H1 (cell line): ENCODE results near the gene ATP1A1. TPM values are rescaled to one million over a fixed set of nuclear protein-coding genes. Genes with fewer than 3 reads are reported as not detected.

ENCODE experiments used
- CTCF ChIA-PET: fragments of 300-600 bp; sonication (Branson Sonifier 250); formaldehyde crosslinking; loops from one replicate; lab custom pipeline; 2021; ENCODE audit not compliant: partially characterized antibody; lab: Charles Lee
- POLR2A ChIA-PET: fragments of 300-600 bp; sonication (Branson Sonifier 250); formaldehyde crosslinking; loops from one replicate; lab custom pipeline; 2021; ENCODE audit warnings: inconsistent platforms; ENCODE audit not compliant: partially characterized antibody; lab: Charles Lee
- DNase-seq, 2 experiments: peaks; one replicate each; pipeline versions ENCODE4 v3.0.0 to v3.0.0-alpha.2; 2010 to 2022; ENCODE audit warnings: low spot score in 2 of 2, low read depth in 1 of 2, mixed read lengths in 1 of 2
- FAIRE-seq: peaks from 2 replicates; lab custom pipeline; 2011; peaks lifted over from hg19 to GRCh38; lab: Jason Lieb, UNC
- H2AFZ ChIP-seq: 2 replicates; pipeline ENCODE4 v1.8.1; 2012; ENCODE audit warnings: low read length, inconsistent platforms
- H2AK5ac ChIP-seq: 2 replicates; pipeline ENCODE4 v1.6.1; 2013; ENCODE audit warnings: low read depth, low read length
- H2BK120ac ChIP-seq: replicated peaks from 2 replicates; pipeline ENCODE3; 2013; ENCODE audit warnings: low read depth, low read length, inconsistent platforms
- H2BK12ac ChIP-seq: 2 replicates; pipeline ENCODE4 v1.6.1; 2013; ENCODE audit warnings: low read depth, low read length
- H2BK15ac ChIP-seq: 2 replicates; pipeline ENCODE4 v1.6.1; 2013; ENCODE audit warnings: low read length
- H2BK20ac ChIP-seq: 2 replicates; pipeline ENCODE4 v1.6.1; 2013; ENCODE audit warnings: low read length
- H2BK5ac ChIP-seq: 2 replicates; pipeline ENCODE4 v1.6.1; 2013; ENCODE audit warnings: low read depth, low read length
- H3K14ac ChIP-seq: 2 replicates; pipeline ENCODE4 v1.6.1; 2013; ENCODE audit warnings: inconsistent platforms; ENCODE audit not compliant: insufficient read length
- H3K18ac ChIP-seq: 2 replicates; pipeline ENCODE4 v1.6.1; 2013; ENCODE audit warnings: low read length; ENCODE audit errors: extremely low read depth
- H3K23ac ChIP-seq: 2 replicates; pipeline ENCODE4 v1.6.1; 2013; ENCODE audit warnings: inconsistent platforms; ENCODE audit not compliant: insufficient read length
- H3K23me2 ChIP-seq: 2 replicates; pipeline ENCODE4 v1.6.1; 2013; ENCODE audit warnings: low read depth, low read length
- H3K27ac ChIP-seq: 2 replicates; pipeline ENCODE4 v1.6.1; 2011; ENCODE audit warnings: low read depth, low read length, inconsistent platforms
- H3K27me3 ChIP-seq, 4 experiments: replicated peaks in 1 of 4; 1 replicate in 1 of 4; 2 replicates in 3 of 4; pipeline versions ENCODE4 v1.6.1 to v1.8.1; 2011 to 2013; ENCODE audit warnings: low read length in 3 of 4, mild to moderate bottlenecking in 3 of 4, inconsistent platforms in 2 of 4, mixed read lengths in 2 of 4, moderate library complexity in 1 of 4; ENCODE audit not compliant: control insufficient read depth in 3 of 4, insufficient read depth in 3 of 4; ENCODE audit errors: extremely low read depth in 1 of 4
- H3K36me3 ChIP-seq, 4 experiments: 2 replicates each; pipeline versions ENCODE4 v1.6.1 to v1.8.1; 2011 to 2013; ENCODE audit warnings: mild to moderate bottlenecking in 4 of 4, low read length in 3 of 4, moderate library complexity in 2 of 4, control low read depth in 1 of 4, inconsistent platforms in 1 of 4; ENCODE audit not compliant: insufficient read depth in 4 of 4, control insufficient read depth in 2 of 4
- H3K4ac ChIP-seq: replicated peaks from 2 replicates; pipeline ENCODE3; 2013; ENCODE audit warnings: low read length, low read depth, mixed read lengths, inconsistent platforms; ENCODE audit not compliant: insufficient read length
- H3K4me1 ChIP-seq, 4 experiments: replicated peaks in 1 of 4; 1 replicate in 1 of 4; 2 replicates in 3 of 4; pipeline versions ENCODE4 v1.6.1 to v1.8.1; 2011 to 2013; ENCODE audit warnings: low read length in 3 of 4, inconsistent platforms in 2 of 4, mixed read lengths in 1 of 4; ENCODE audit not compliant: insufficient read depth in 4 of 4, control insufficient read depth in 3 of 4
- H3K4me2 ChIP-seq, 2 experiments: 2 replicates each; pipeline versions ENCODE4 v1.6.1 to v1.8.1; 2011 to 2013; ENCODE audit warnings: low read depth in 2 of 2, low read length in 2 of 2, control low read depth in 1 of 2, inconsistent platforms in 1 of 2, mild to moderate bottlenecking in 1 of 2; ENCODE audit not compliant: insufficient read depth in 1 of 2
- H3K4me3 ChIP-seq, 4 experiments: fragments of 200-600, 300-600 bp in 1 of 4; sonication (generic), shearing (Covaris generic), sonication (Bioruptor Twin) in 1 of 4; 2 replicates each; pipeline versions ENCODE4 v1.5.1 to v1.8.1; 2011 to 2016; ENCODE audit warnings: low read length in 4 of 4, low read depth in 3 of 4, control low read depth in 2 of 4, inconsistent platforms in 2 of 4, mild to moderate bottlenecking in 2 of 4, mixed read lengths in 1 of 4, moderate library complexity in 1 of 4; ENCODE audit not compliant: insufficient read depth in 2 of 4; ENCODE audit errors: extremely low read depth in 1 of 4
- H3K56ac ChIP-seq: replicated peaks from 2 replicates; pipeline ENCODE3; 2013; ENCODE audit warnings: low read depth, mild to moderate bottlenecking, mixed read lengths, low read length, inconsistent platforms; ENCODE audit not compliant: insufficient read length
- H3K79me1 ChIP-seq: 2 replicates; pipeline ENCODE4 v1.6.1; 2013; ENCODE audit warnings: low read depth, low read length, control low read depth
- H3K79me2 ChIP-seq, 2 experiments: 2 replicates each; pipeline versions ENCODE4 v1.6.1 to v1.8.1; 2012 to 2013; ENCODE audit warnings: low read length in 2 of 2, mild to moderate bottlenecking in 2 of 2, inconsistent platforms in 1 of 2; ENCODE audit not compliant: insufficient read depth in 2 of 2, control insufficient read depth in 1 of 2
- H3K9ac ChIP-seq, 4 experiments: replicated peaks in 1 of 4; 1 replicate in 1 of 4; 2 replicates in 3 of 4; pipeline versions ENCODE4 v1.6.1 to v1.8.1; 2011 to 2013; ENCODE audit warnings: low read depth in 3 of 4, low read length in 3 of 4, control low read depth in 2 of 4, mild to moderate bottlenecking in 2 of 4, moderate library complexity in 2 of 4, inconsistent platforms in 1 of 4; ENCODE audit errors: extremely low read depth in 1 of 4
- H3K9me3 ChIP-seq, 2 experiments: 2 replicates each; pipeline versions ENCODE4 v1.6.1 to v1.8.1; 2012 to 2013; ENCODE audit warnings: mild to moderate bottlenecking in 2 of 2, moderate library complexity in 2 of 2, control low read depth in 1 of 2, inconsistent platforms in 1 of 2, low read depth in 1 of 2, low read length in 1 of 2, mixed read lengths in 1 of 2; ENCODE audit not compliant: insufficient read depth in 2 of 2
- H4K20me1 ChIP-seq, 2 experiments: replicated peaks in 1 of 2; 2 replicates each; pipeline versions ENCODE3 to v1.8.1; 2011 to 2013; ENCODE audit warnings: inconsistent platforms in 2 of 2, low read length in 2 of 2, mild to moderate bottlenecking in 1 of 2; ENCODE audit not compliant: insufficient read depth in 2 of 2, control insufficient read depth in 1 of 2
- H4K5ac ChIP-seq: 2 replicates; pipeline ENCODE4 v1.6.1; 2013; ENCODE audit warnings: low read length, low read depth, mixed read lengths, inconsistent platforms; ENCODE audit not compliant: insufficient read length
- H4K8ac ChIP-seq: 2 replicates; pipeline ENCODE4 v1.8.0; 2013; ENCODE audit warnings: mild to moderate bottlenecking, moderate library complexity, low read length, inconsistent platforms; ENCODE audit not compliant: insufficient read depth; ENCODE audit errors: extremely low read depth
- H4K91ac ChIP-seq: replicated peaks from 2 replicates; pipeline ENCODE3; 2013; ENCODE audit warnings: low read length, mixed read lengths, inconsistent platforms; ENCODE audit not compliant: insufficient read length
- ASH2L ChIP-seq: fragments of 200-600, 300-600 bp; sonication (generic); IDR thresholded peaks from one replicate; pipeline ENCODE4 v1.7.1; 2017; ENCODE audit warnings: low read length
- ATF2 ChIP-seq: IDR thresholded peaks from 2 replicates; pipeline ENCODE4 v1.6.1; 2012; ENCODE audit warnings: low read length, inconsistent platforms
- CBX8 ChIP-seq: fragments of 300-800, 300-1000 bp; sonication (generic); IDR thresholded peaks from 2 replicates; pipeline ENCODE4 v1.7.1; 2016; ENCODE audit warnings: low read depth, low read length, borderline replicate concordance
- EP300 ChIP-seq, 2 experiments: IDR thresholded peaks; 1 replicate in 1 of 2; 2 replicates in 1 of 2; pipeline ENCODE4 v1.6.1; 2011 to 2012; ENCODE audit warnings: low read depth in 2 of 2, low read length in 2 of 2, mild to moderate bottlenecking in 2 of 2, borderline replicate concordance in 1 of 2, inconsistent platforms in 1 of 2, moderate library complexity in 1 of 2
- GABPA ChIP-seq: IDR thresholded peaks from 2 replicates; pipeline ENCODE4 v1.6.1; 2011; ENCODE audit warnings: mild to moderate bottlenecking, low read length, moderate library complexity, borderline replicate concordance; ENCODE audit not compliant: insufficient read depth
- HDAC2 ChIP-seq, 2 experiments: fragments of 300-600 bp in 1 of 2; sonication (generic) in 1 of 2; IDR thresholded peaks; 2 replicates each; pipeline ENCODE4 v1.6.1; 2011 to 2012; ENCODE audit warnings: low read depth in 2 of 2, low read length in 2 of 2, mild to moderate bottlenecking in 2 of 2, moderate library complexity in 2 of 2, borderline replicate concordance in 1 of 2, inconsistent platforms in 1 of 2
- HDAC6 ChIP-seq: IDR thresholded peaks from one replicate; pipeline ENCODE4 v1.7.1; 2012; ENCODE audit warnings: low read depth, mild to moderate bottlenecking, inconsistent platforms, low read length, moderate library complexity
- JUN ChIP-seq: IDR thresholded peaks from 2 replicates; pipeline ENCODE4 v1.6.1; 2011; ENCODE audit warnings: low read depth, mild to moderate bottlenecking, improper control_type of control experiment, low read length
- PHF8 ChIP-seq: fragments of 200-600 bp; sonication (generic); conservative IDR thresholded peaks from 2 replicates; pipeline ENCODE4 v1.7.1; 2012; ENCODE audit warnings: low read depth, mild to moderate bottlenecking, inconsistent platforms, low read length, moderate library complexity
- POU5F1 ChIP-seq: IDR thresholded peaks from 2 replicates; pipeline ENCODE4 v1.6.1; 2011; ENCODE audit warnings: low read depth, mild to moderate bottlenecking, low read length, moderate library complexity
- SP1 ChIP-seq: IDR thresholded peaks from 2 replicates; pipeline ENCODE4 v1.6.1; 2011; ENCODE audit warnings: low read depth, low read length
- WGBS, 2 experiments: shearing (Covaris generic) in 1 of 2; methylation state at CpG; one replicate each; pipeline versions ENCODE4 v1.1.6 to v1.1.7; 2013 to 2015; ENCODE audit warnings: low lambda C conversion rate in 2 of 2, mixed read lengths in 2 of 2, inconsistent platforms in 1 of 2, low coverage in 1 of 2, missing lambda C conversion rate in 1 of 2; ENCODE audit not compliant: insufficient replicate concordance in 2 of 2, insufficient coverage in 1 of 2, insufficient read length in 1 of 2; ENCODE audit errors: extremely low coverage in 1 of 2, missing lambda C conversion rate in 1 of 2; 5-methylcytosine and 5-hydroxymethylcytosine counted together
- polyA plus RNA-seq, 7 experiments: library from polyadenylated mRNA; depleted of rRNA in 3 of 7; stranded (reverse) in 5 of 7; unstranded in 2 of 7; fragments of >200 nt in 5 of 7; fragments of 200-250 nt in 2 of 7; gene quantifications; 1 replicate in 5 of 7; 2 replicates in 1 of 7; 4 replicates in 1 of 7; pipeline versions ENCODE4 v1.2.1 to v1.2.3, GENCODE V29; 2011 to 2013; ENCODE audit warnings: missing spikeins in 2 of 7, mixed read lengths in 2 of 7
- total RNA-seq: library from RNA; stranded (reverse); fragmentation: NEBNext Ultra II Directional; extraction: Animal tissue kit (Norgen Biotek cat#: 25700); gene quantifications from 2 replicates; pipeline ENCODE4 v1.2.1, GENCODE V29; 2021

ATP1A1 gene
- total and polyA plus RNA-seq, 2 of the 8 experiments (the other 6 are each of a cell fraction or from before 2014, with no cell fraction given): 222 to 325 TPM

DNA sequence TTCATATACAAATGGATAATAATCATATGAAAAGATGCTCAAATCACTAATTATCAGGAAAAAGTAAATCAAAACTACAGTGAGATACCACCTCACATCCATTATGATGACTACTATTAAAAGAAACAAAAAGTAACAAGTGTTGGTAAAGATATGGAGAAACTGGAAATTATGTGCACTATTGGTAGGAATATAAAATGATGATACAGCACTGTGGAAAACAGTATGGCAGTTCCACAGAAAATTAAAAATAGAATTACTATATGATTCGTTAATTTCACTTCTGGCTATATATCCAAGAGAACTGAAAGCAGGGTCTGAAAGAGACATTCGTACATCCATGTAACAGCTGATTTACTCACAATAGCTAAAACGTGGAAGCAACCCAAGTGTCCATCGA, 21.1 kb upstream of the ATP1A1 start:
- CTCF ChIA-PET: no interaction called here
- H3K79me2 ChIP-seq: no peaks in the 10 kb centered on the region
- H4K5ac ChIP-seq: no peak overlapping the region
- H3K14ac ChIP-seq: no peak overlapping the region
- POLR2A ChIA-PET: interaction anchor here (1.0 kb wide), 1 partner anchor 17 kb away, joined by 3 read pairs; no protein-coding TSS in a partner anchor
- no peak overlapping the region for H2BK12ac ChIP-seq
- no peaks in the 10 kb centered on the region for H3K36me3 ChIP-seq
- no peaks in the 10 kb centered on the region for H3K79me1 ChIP-seq
- no peaks in the 10 kb centered on the region for H3K27me3 ChIP-seq
- H3K4me1 ChIP-seq: peaks cover 0 to 8% (median 1%) of the 10 kb centered on the region in 4 experiments; a peak in 3 of 7 replicates
- H3K56ac ChIP-seq: no peak overlapping the region
- H2BK20ac ChIP-seq: no peak overlapping the region
- no peaks in the 10 kb centered on the region for H4K20me1 ChIP-seq
- no peak overlapping the region for H2AFZ ChIP-seq
- FAIRE-seq (no peak), DNase-seq (no peak)
- H3K18ac ChIP-seq: no peak overlapping the region
- no peak overlapping the region for H4K8ac ChIP-seq
- H3K4me2 ChIP-seq: no peak overlapping the region
- WGBS, 2 experiments: 95% methylated on average over 4 of the region's 4 CpGs; no CpG with 5 or more reads in 1 of the 2 experiments
- no peaks in the 10 kb centered on the region for H3K23me2 ChIP-seq
- no peak overlapping the region for H2AK5ac ChIP-seq
- no peak overlapping the region for H4K91ac ChIP-seq
- no peak overlapping the region for H3K23ac ChIP-seq
- no peak overlapping the region for H3K27ac ChIP-seq
- H2BK15ac ChIP-seq: no peak overlapping the region
- no peak overlapping the region for H3K9ac ChIP-seq
- no peaks in the 10 kb centered on the region for H3K9me3 ChIP-seq
- no peak overlapping the region for H2BK5ac ChIP-seq
- no peak overlapping the region for H3K4ac ChIP-seq
- no peak overlapping the region for H3K4me3 ChIP-seq
- no peak overlapping the region for H2BK120ac ChIP-seq
- TF ChIP-seq SP1 (no peak), POU5F1 (no peak), EP300 (IDR thresholded peaks at IDR 0.05; ENCODE audit: borderline replicate concordance in 1 of 2, low read depth in 2 of 2, low read length in 2 of 2) (no peak), PHF8 (no peak), CBX8 (no peak), JUN (no peak), ASH2L (no peak), HDAC2 (IDR thresholded peaks at IDR 0.05; ENCODE audit: borderline replicate concordance in 1 of 2, low read depth in 2 of 2, low read length in 2 of 2) (no peak), GABPA (no peak), ATF2 (no peak), HDAC6 (no peak)
